HEK293 (cell line): Measurements from ENCODE around the gene ECT2L.

Source experiments
- CTCF ChIA-PET: fragments of 350-600 bp; formaldehyde crosslinking; extraction: SDS; loops from one replicate; lab custom pipeline; 2021; ENCODE audit warnings: antibody characterized with exemption; lab: Yijun Ruan, JAX
- POLR2A ChIA-PET: fragments of 300-600 bp; formaldehyde crosslinking; extraction: SDS; loops from one replicate; lab custom pipeline; 2020; ENCODE audit warnings: antibody characterized with exemption, inconsistent platforms; lab: Yijun Ruan, JAX
- H3K27ac ChIP-seq: fragments of 200-500 bp; sonication (Bioruptor generic); 2 replicates; pipeline ENCODE4 v1.5.1; 2014; ENCODE audit warnings: low read depth, low read length, control low read depth, inconsistent platforms; ENCODE audit errors: extremely low read depth
- H3K36me3 ChIP-seq, 2 experiments: fragments of 200-500 bp in 1 of 2; sonication (Bioruptor generic) in 1 of 2; 1 replicate in 1 of 2; 2 replicates in 1 of 2; pipeline ENCODE4 v1.5.1; 2014 to 2017; ENCODE audit warnings: inconsistent platforms in 2 of 2, low read length in 2 of 2; ENCODE audit not compliant: control insufficient read depth in 2 of 2, insufficient read depth in 1 of 2
- H3K4me1 ChIP-seq: fragments of 200-500 bp; sonication (Bioruptor generic); 2 replicates; pipeline ENCODE4 v1.5.1; 2014; ENCODE audit warnings: mild to moderate bottlenecking, low read length, inconsistent platforms; ENCODE audit not compliant: control insufficient read depth, insufficient read depth
- H3K4me3 ChIP-seq: 2 replicates; pipeline ENCODE4 v1.5.1; 2011; ENCODE audit warnings: low read depth, mild to moderate bottlenecking, control low read depth, low read length, moderate library complexity
- H3K9me3 ChIP-seq: fragments of 200-500 bp; sonication (Bioruptor generic); 2 replicates; pipeline ENCODE4 v1.5.1; 2014; ENCODE audit warnings: low read depth, low read length, inconsistent platforms; ENCODE audit not compliant: control insufficient read depth, insufficient read depth
- IKZF3 ChIP-seq: fragments of 450-650 bp; IDR thresholded peaks from 2 replicates; pipeline ENCODE4 v1.5.0; 2018; ENCODE audit warnings: missing biosample characterization, mild to moderate bottlenecking, missing genetic modification characterization, moderate library complexity
- INSM2 ChIP-seq: fragments of 450-650 bp; formaldehyde crosslinking; IDR thresholded peaks from 2 replicates; pipeline ENCODE4 v1.5.1; 2016; ENCODE audit warnings: missing biosample characterization, missing genetic modification characterization
- KLF7 ChIP-seq: fragments of 450-650 bp; formaldehyde crosslinking; IDR thresholded peaks from 2 replicates; pipeline ENCODE4 v1.5.1; 2016; ENCODE audit warnings: missing biosample characterization, missing genetic modification characterization, borderline replicate concordance
- MZF1 ChIP-seq: fragments of 450-650 bp; formaldehyde crosslinking; IDR thresholded peaks from 2 replicates; pipeline ENCODE4 v1.5.1; 2017; ENCODE audit warnings: missing biosample characterization, missing genetic modification characterization, borderline replicate concordance
- YY1 ChIP-seq: fragments of 450-650 bp; formaldehyde crosslinking; IDR thresholded peaks from 2 replicates; pipeline ENCODE4 v1.5.1; 2018; ENCODE audit warnings: missing biosample characterization, missing genetic modification characterization
- ZBTB49 ChIP-seq: fragments of 450-650 bp; formaldehyde crosslinking; IDR thresholded peaks from 2 replicates; pipeline ENCODE4 v1.5.1; 2016; ENCODE audit warnings: missing biosample characterization, missing genetic modification characterization, low read depth
- ZBTB8A ChIP-seq: fragments of 450-650 bp; formaldehyde crosslinking; IDR thresholded peaks from 2 replicates; pipeline ENCODE4 v1.5.1; 2016; ENCODE audit warnings: missing biosample characterization, missing genetic modification characterization
- ZFP69B ChIP-seq: fragments of 450-650 bp; formaldehyde crosslinking; IDR thresholded peaks from 2 replicates; pipeline ENCODE4 v1.5.1; 2016; ENCODE audit warnings: missing biosample characterization, missing genetic modification characterization
- ZNF19 ChIP-seq: fragments of 450-650 bp; formaldehyde crosslinking; IDR thresholded peaks from 2 replicates; pipeline ENCODE4; 2016; ENCODE audit warnings: missing biosample characterization, missing genetic modification characterization, low read depth
- ZNF2 ChIP-seq: fragments of 450-650 bp; formaldehyde crosslinking; IDR thresholded peaks from 2 replicates; pipeline ENCODE4 v1.5.1; 2016; ENCODE audit warnings: missing biosample characterization, missing genetic modification characterization
- ZNF223 ChIP-seq: fragments of 450-650 bp; formaldehyde crosslinking; IDR thresholded peaks from 2 replicates; pipeline ENCODE4 v1.5.1; 2016; ENCODE audit warnings: missing biosample characterization, missing genetic modification characterization
- ZNF248 ChIP-seq: fragments of 450-650 bp; formaldehyde crosslinking; IDR thresholded peaks from 2 replicates; pipeline ENCODE4 v1.5.1; 2017; ENCODE audit warnings: missing biosample characterization, missing genetic modification characterization
- ZNF26 ChIP-seq: fragments of 450-650 bp; formaldehyde crosslinking; IDR thresholded peaks from 2 replicates; pipeline ENCODE4 v1.5.1; 2016; ENCODE audit warnings: missing biosample characterization, missing genetic modification characterization
- ZNF274 ChIP-seq, 2 experiments: fragments of 200-500 bp in 1 of 2; fragments of 450-650 bp in 1 of 2; sonication (Bioruptor generic) in 1 of 2; formaldehyde crosslinking in 1 of 2; IDR thresholded peaks; 2 replicates each; pipeline versions ENCODE4 v1.5.1 to v1.6.1; 2014 to 2016; ENCODE audit warnings: borderline replicate concordance in 1 of 2, inconsistent platforms in 1 of 2, low read length in 1 of 2, missing biosample characterization in 1 of 2, missing genetic modification characterization in 1 of 2
- ZNF391 ChIP-seq: fragments of 450-650 bp; formaldehyde crosslinking; IDR thresholded peaks from 2 replicates; pipeline ENCODE4 v1.5.1; 2016; ENCODE audit warnings: low read depth, missing biosample characterization, missing genetic modification characterization, borderline replicate concordance
- ZNF416 ChIP-seq: fragments of 450-650 bp; formaldehyde crosslinking; IDR thresholded peaks from 2 replicates; pipeline ENCODE4 v1.5.1; 2016; ENCODE audit warnings: missing biosample characterization, missing genetic modification characterization
- ZNF433 ChIP-seq: fragments of 450-650 bp; formaldehyde crosslinking; IDR thresholded peaks from 2 replicates; pipeline ENCODE4 v1.5.1; 2016; ENCODE audit warnings: missing biosample characterization, missing genetic modification characterization, low read depth
- ZNF558 ChIP-seq: fragments of 450-650 bp; formaldehyde crosslinking; IDR thresholded peaks from 2 replicates; pipeline ENCODE4 v1.5.1; 2016; ENCODE audit warnings: missing biosample characterization, missing genetic modification characterization
- ZNF596 ChIP-seq: fragments of 450-650 bp; IDR thresholded peaks from 2 replicates; pipeline ENCODE4 v1.5.0; 2018; ENCODE audit warnings: missing biosample characterization, mild to moderate bottlenecking, missing genetic modification characterization, moderate library complexity
- ZSCAN16 ChIP-seq: fragments of 450-650 bp; formaldehyde crosslinking; IDR thresholded peaks from 2 replicates; pipeline ENCODE4 v1.5.1; 2016; ENCODE audit warnings: missing biosample characterization, missing genetic modification characterization
- ZSCAN23 ChIP-seq: fragments of 450-650 bp; formaldehyde crosslinking; IDR thresholded peaks from 2 replicates; pipeline ENCODE4 v1.5.1; 2016; ENCODE audit warnings: missing biosample characterization, missing genetic modification characterization
- TF ChIP-seq, protein P1 (sequence below): fragments of 450-650 bp; formaldehyde crosslinking; IDR thresholded peaks from 2 replicates; pipeline ENCODE4 v1.5.1; 2016; ENCODE audit warnings: missing biosample characterization, missing genetic modification characterization, borderline replicate concordance
- TF ChIP-seq, protein P2 (sequence below): fragments of 450-650 bp; formaldehyde crosslinking; IDR thresholded peaks from 2 replicates; pipeline ENCODE4 v1.5.1; 2016; ENCODE audit warnings: missing biosample characterization, missing genetic modification characterization

Gene ECT2L

GRCh38 chr6:138885156-138885819, 89.4 kb downstream of the ECT2L start:
- Histone ChIP-seq H3K4me3 (no peak overlapping the region), H3K36me3 (no peaks in the 10 kb centered on the region), H3K9me3 (no peaks in the 10 kb centered on the region), H3K4me1 (no peaks in the 10 kb centered on the region), H3K27ac (no peak overlapping the region)
- ChIA-PET POLR2A (no interaction called here), CTCF (interaction anchor here (0.6 kb wide), 1 partner anchor 911 kb away, joined by 3 read pairs; no protein-coding TSS in a partner anchor)
- TF ChIP-seq MZF1 (tag by site-specific recombination), result no peak
- no peak for TF ChIP-seq ZNF248
- no peak for TF ChIP-seq ZNF26 (tag by site-specific recombination)
- no peak for TF ChIP-seq ZNF558 (tag by site-specific recombination)
- no peak for TF ChIP-seq ZNF416 (tag by site-specific recombination)
- TF ChIP-seq ZFP69B (tag by site-specific recombination), result no peak
- no peak for TF ChIP-seq ZNF274 (IDR thresholded peaks at IDR 0.05; ENCODE audit: low read length)
- no peak for TF ChIP-seq ZNF274 (tag by site-specific recombination; IDR thresholded peaks at IDR 0.05; ENCODE audit: borderline replicate concordance)
- TF ChIP-seq, protein P1, sequence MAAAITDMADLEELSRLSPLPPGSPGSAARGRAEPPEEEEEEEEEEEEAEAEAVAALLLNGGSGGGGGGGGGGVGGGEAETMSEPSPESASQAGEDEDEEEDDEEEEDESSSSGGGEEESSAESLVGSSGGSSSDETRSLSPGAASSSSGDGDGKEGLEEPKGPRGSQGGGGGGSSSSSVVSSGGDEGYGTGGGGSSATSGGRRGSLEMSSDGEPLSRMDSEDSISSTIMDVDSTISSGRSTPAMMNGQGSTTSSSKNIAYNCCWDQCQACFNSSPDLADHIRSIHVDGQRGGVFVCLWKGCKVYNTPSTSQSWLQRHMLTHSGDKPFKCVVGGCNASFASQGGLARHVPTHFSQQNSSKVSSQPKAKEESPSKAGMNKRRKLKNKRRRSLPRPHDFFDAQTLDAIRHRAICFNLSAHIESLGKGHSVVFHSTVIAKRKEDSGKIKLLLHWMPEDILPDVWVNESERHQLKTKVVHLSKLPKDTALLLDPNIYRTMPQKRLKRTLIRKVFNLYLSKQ (tag by site-specific recombination), result no peak
- TF ChIP-seq KLF7 (tag by site-specific recombination), result no peak

- Histone ChIP-seq H3K27ac (no peak overlapping the region), H3K9me3 (no peaks in the 10 kb centered on the region), H3K4me1 (no peaks in the 10 kb centered on the region), H3K36me3 (peaks cover 0 to 3% of the 10 kb centered on the region in 2 experiments; a peak in 2 of 3 replicates), H3K4me3 (no peak overlapping the region)
- ChIA-PET CTCF (no interaction called here), POLR2A (no interaction called here)
- TF ChIP-seq ZNF223 (tag by site-specific recombination) (no peak), ZNF19 (tag by site-specific recombination) (no peak), YY1 (tag by site-specific recombination) (no peak), ZBTB49 (tag by site-specific recombination) (no peak), ZSCAN23 (no peak), INSM2 (tag by site-specific recombination) (no peak), ZSCAN16 (no peak), ZNF596 (no peak), ZNF433 (tag by site-specific recombination) (no peak), ZBTB8A (tag by site-specific recombination) (no peak), ZNF391 (tag by site-specific recombination) (no peak), IKZF3 (tag by site-specific recombination) (no peak), ZNF2 (tag by site-specific recombination) (no peak)
- TF ChIP-seq, protein P2, sequence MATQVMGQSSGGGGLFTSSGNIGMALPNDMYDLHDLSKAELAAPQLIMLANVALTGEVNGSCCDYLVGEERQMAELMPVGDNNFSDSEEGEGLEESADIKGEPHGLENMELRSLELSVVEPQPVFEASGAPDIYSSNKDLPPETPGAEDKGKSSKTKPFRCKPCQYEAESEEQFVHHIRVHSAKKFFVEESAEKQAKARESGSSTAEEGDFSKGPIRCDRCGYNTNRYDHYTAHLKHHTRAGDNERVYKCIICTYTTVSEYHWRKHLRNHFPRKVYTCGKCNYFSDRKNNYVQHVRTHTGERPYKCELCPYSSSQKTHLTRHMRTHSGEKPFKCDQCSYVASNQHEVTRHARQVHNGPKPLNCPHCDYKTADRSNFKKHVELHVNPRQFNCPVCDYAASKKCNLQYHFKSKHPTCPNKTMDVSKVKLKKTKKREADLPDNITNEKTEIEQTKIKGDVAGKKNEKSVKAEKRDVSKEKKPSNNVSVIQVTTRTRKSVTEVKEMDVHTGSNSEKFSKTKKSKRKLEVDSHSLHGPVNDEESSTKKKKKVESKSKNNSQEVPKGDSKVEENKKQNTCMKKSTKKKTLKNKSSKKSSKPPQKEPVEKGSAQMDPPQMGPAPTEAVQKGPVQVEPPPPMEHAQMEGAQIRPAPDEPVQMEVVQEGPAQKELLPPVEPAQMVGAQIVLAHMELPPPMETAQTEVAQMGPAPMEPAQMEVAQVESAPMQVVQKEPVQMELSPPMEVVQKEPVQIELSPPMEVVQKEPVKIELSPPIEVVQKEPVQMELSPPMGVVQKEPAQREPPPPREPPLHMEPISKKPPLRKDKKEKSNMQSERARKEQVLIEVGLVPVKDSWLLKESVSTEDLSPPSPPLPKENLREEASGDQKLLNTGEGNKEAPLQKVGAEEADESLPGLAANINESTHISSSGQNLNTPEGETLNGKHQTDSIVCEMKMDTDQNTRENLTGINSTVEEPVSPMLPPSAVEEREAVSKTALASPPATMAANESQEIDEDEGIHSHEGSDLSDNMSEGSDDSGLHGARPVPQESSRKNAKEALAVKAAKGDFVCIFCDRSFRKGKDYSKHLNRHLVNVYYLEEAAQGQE (tag by site-specific recombination), result no peak
Observed at GRCh38 chr6:138891255-138891986, 95.5 kb downstream of the ECT2L start.
